IMR-90 (cell line): Measurements from ENCODE around the gene ZNF133. TPM values are rescaled to one million over a fixed set of nuclear protein-coding genes. Genes with fewer than 3 reads are reported as not detected.

Source experiments
- ATAC-seq: fragments of 200-7000 bp; cut with Tn5 transposase; 2 replicates; pipeline ENCODE4 v1.9.1; 2020; ENCODE audit warnings: low read depth, mild to moderate bottlenecking, moderate library complexity
- BruUV-seq: library from RNA; stranded (reverse); fragments of 400-500 nt; replicated peaks from 2 replicates; lab custom pipeline; 2021; lab: Mats Ljungman, UMichigan
- CTCF ChIA-PET: fragments of 300-600 bp; formaldehyde crosslinking; extraction: SDS; loops from one replicate; lab custom pipeline; 2021; ENCODE audit warnings: antibody characterized with exemption; lab: Yijun Ruan, JAX
- POLR2A ChIA-PET: fragments of 300-600 bp; sonication (Branson Sonifier 250); formaldehyde crosslinking; loops from one replicate; lab custom pipeline; 2022; ENCODE audit warnings: antibody characterized with exemption; ENCODE audit not compliant: unreplicated experiment; lab: Charles Lee
- DNase-seq: peaks from one replicate; pipeline ENCODE4 v3.0.0; 2013
- H2AFZ ChIP-seq: replicated peaks from 2 replicates; pipeline ENCODE3; 2013; ENCODE audit warnings: low read length, mild to moderate bottlenecking; ENCODE audit not compliant: poor library complexity
- H2AK5ac ChIP-seq: 2 replicates; pipeline ENCODE4 v1.6.1; 2013; ENCODE audit warnings: low read depth, low read length, inconsistent platforms
- H2AK9ac ChIP-seq: replicated peaks from 2 replicates; pipeline ENCODE3; 2013; ENCODE audit warnings: mild to moderate bottlenecking, low read depth, low read length, moderate library complexity; ENCODE audit not compliant: poor library complexity
- H2BK120ac ChIP-seq: 2 replicates; pipeline ENCODE4 v1.6.1; 2013; ENCODE audit warnings: low read depth, low read length, inconsistent platforms
- H2BK15ac ChIP-seq: 3 replicates; pipeline ENCODE4 v1.6.1; 2013; ENCODE audit warnings: low read depth, low read length, inconsistent platforms
- H2BK20ac ChIP-seq: 2 replicates; pipeline ENCODE4 v1.6.1; 2013; ENCODE audit warnings: low read depth, mild to moderate bottlenecking, inconsistent platforms, low read length, moderate library complexity
- H2BK5ac ChIP-seq: 2 replicates; pipeline ENCODE4 v1.6.1; 2013; ENCODE audit warnings: mild to moderate bottlenecking, low read depth, low read length, inconsistent platforms; ENCODE audit not compliant: poor library complexity, severe bottlenecking
- H3K14ac ChIP-seq: replicated peaks from 2 replicates; pipeline ENCODE4 v1.6.1; 2013; ENCODE audit warnings: low read depth, low read length, inconsistent platforms
- H3K18ac ChIP-seq: 2 replicates; pipeline ENCODE4 v1.6.1; 2013; ENCODE audit warnings: low read depth, low read length, control low read depth
- H3K23ac ChIP-seq: 2 replicates; pipeline ENCODE4 v1.6.1; 2013; ENCODE audit warnings: low read depth, low read length, inconsistent platforms
- H3K27ac ChIP-seq: 2 replicates; pipeline ENCODE4 v1.5.1; 2013; ENCODE audit warnings: mild to moderate bottlenecking, control low read depth, low read length; ENCODE audit not compliant: insufficient read depth
- H3K27me3 ChIP-seq: 2 replicates; pipeline ENCODE4 v1.6.1; 2013; ENCODE audit warnings: low read length; ENCODE audit not compliant: control insufficient read depth, insufficient read depth
- H3K36me3 ChIP-seq: 2 replicates; pipeline ENCODE4 v1.6.1; 2013; ENCODE audit warnings: low read length, mixed read lengths; ENCODE audit not compliant: control insufficient read depth, insufficient read depth
- H3K4ac ChIP-seq: 2 replicates; pipeline ENCODE4 v1.6.1; 2013; ENCODE audit warnings: low read depth, low read length, inconsistent platforms
- H3K4me1 ChIP-seq: 2 replicates; pipeline ENCODE4 v1.6.1; 2013; ENCODE audit warnings: low read length, mixed read lengths; ENCODE audit not compliant: control insufficient read depth, insufficient read depth
- H3K4me2 ChIP-seq: 2 replicates; pipeline ENCODE4 v1.6.1; 2013; ENCODE audit warnings: low read depth, mild to moderate bottlenecking, control low read depth, low read length, moderate library complexity
- H3K4me3 ChIP-seq: 2 replicates; pipeline ENCODE4 v1.5.1; 2013; ENCODE audit warnings: low read depth, mild to moderate bottlenecking, control low read depth, low read length, moderate library complexity; ENCODE audit not compliant: insufficient read depth
- H3K56ac ChIP-seq: 2 replicates; pipeline ENCODE4 v1.6.1; 2013; ENCODE audit warnings: low read length, inconsistent platforms; ENCODE audit not compliant: insufficient read depth; ENCODE audit errors: extremely low read depth
- H3K79me1 ChIP-seq, 2 experiments: 2 replicates each; pipeline ENCODE4 v1.6.1; 2013; ENCODE audit warnings: low read length in 2 of 2, inconsistent platforms in 1 of 2, low read depth in 1 of 2
- H3K9ac ChIP-seq: 2 replicates; pipeline ENCODE4 v1.6.1; 2013; ENCODE audit warnings: low read depth, low read length, control low read depth
- H3K9me1 ChIP-seq: 2 replicates; pipeline ENCODE4 v1.6.1; 2013; ENCODE audit warnings: low read length, inconsistent platforms; ENCODE audit not compliant: insufficient read depth
- H3K9me3 ChIP-seq: 2 replicates; pipeline ENCODE4 v1.6.1; 2013; ENCODE audit warnings: low read length; ENCODE audit not compliant: control insufficient read depth, insufficient read depth
- H4K20me1 ChIP-seq: 2 replicates; pipeline ENCODE4 v1.6.1; 2013; ENCODE audit warnings: low read length, inconsistent platforms; ENCODE audit not compliant: insufficient read depth
- H4K5ac ChIP-seq: 2 replicates; pipeline ENCODE4 v1.6.1; 2013; ENCODE audit warnings: mild to moderate bottlenecking, low read depth, low read length, control low read depth
- H4K8ac ChIP-seq, 2 experiments: 2 replicates each; pipeline ENCODE4 v1.6.1; 2013; ENCODE audit warnings: low read depth in 2 of 2, low read length in 2 of 2, control low read depth in 1 of 2, inconsistent platforms in 1 of 2
- H4K91ac ChIP-seq: 2 replicates; pipeline ENCODE4 v1.6.1; 2013; ENCODE audit warnings: low read depth, low read length, inconsistent platforms; ENCODE audit not compliant: insufficient read depth
- BHLHE40 ChIP-seq: fragments of 150-350 bp; IDR thresholded peaks from 2 replicates; pipeline ENCODE4 v1.6.1; 2016; ENCODE audit warnings: mild to moderate bottlenecking, low read depth, low read length
- CEBPB ChIP-seq: IDR thresholded peaks from 2 replicates; pipeline ENCODE4 v1.6.1; 2012; ENCODE audit warnings: low read depth, low read length, improper control_type of control experiment
- CHD1 ChIP-seq: IDR thresholded peaks from 2 replicates; pipeline ENCODE4 v1.6.1; 2012; ENCODE audit warnings: low read depth, low read length, improper control_type of control experiment
- CTCF ChIP-seq: conservative IDR thresholded peaks from 2 replicates; pipeline ENCODE4 v1.5.1; 2012; ENCODE audit warnings: mild to moderate bottlenecking, low read depth, low read length, improper control_type of control experiment
- ELK1 ChIP-seq: fragments of 150-350 bp; IDR thresholded peaks from 2 replicates; pipeline ENCODE4 v1.6.1; 2016; ENCODE audit warnings: low read depth, mild to moderate bottlenecking, low read length, moderate library complexity, borderline replicate concordance
- FOS ChIP-seq: fragments of 150-350 bp; IDR thresholded peaks from 2 replicates; pipeline ENCODE4 v1.6.1; 2016; ENCODE audit warnings: low read depth, low read length
- MAFK ChIP-seq: IDR thresholded peaks from 2 replicates; pipeline ENCODE4 v1.6.1; 2012; ENCODE audit warnings: low read depth, low read length, improper control_type of control experiment
- MAZ ChIP-seq: IDR thresholded peaks from 2 replicates; pipeline ENCODE4 v1.6.1; 2012; ENCODE audit warnings: low read depth, mild to moderate bottlenecking, low read length, improper control_type of control experiment, moderate library complexity, borderline replicate concordance
- MXI1 ChIP-seq: IDR thresholded peaks from 2 replicates; pipeline ENCODE4 v1.6.1; 2012; ENCODE audit warnings: low read depth, mild to moderate bottlenecking, low read length, moderate library complexity, borderline replicate concordance
- NFE2L2 ChIP-seq: fragments of 150-350 bp; IDR thresholded peaks from 2 replicates; pipeline ENCODE4 v1.6.1; 2016; ENCODE audit warnings: low read depth, mild to moderate bottlenecking, low read length
- POLR2A ChIP-seq: IDR thresholded peaks from 2 replicates; pipeline ENCODE4 v1.6.1; 2012; ENCODE audit warnings: mild to moderate bottlenecking, low read depth, low read length
- RAD21 ChIP-seq: IDR thresholded peaks from 2 replicates; pipeline ENCODE4 v1.6.1; 2012; ENCODE audit warnings: low read length, improper control_type of control experiment
- RCOR1 ChIP-seq: IDR thresholded peaks from 2 replicates; pipeline ENCODE4 v1.6.1; 2012; ENCODE audit warnings: mild to moderate bottlenecking, low read length, improper control_type of control experiment; ENCODE audit not compliant: insufficient replicate concordance
- RFX5 ChIP-seq: IDR thresholded peaks from 2 replicates; pipeline ENCODE4 v1.8.0; 2012; ENCODE audit warnings: low read depth, mild to moderate bottlenecking, low read length, moderate library complexity
- SMC3 ChIP-seq: fragments of 150-350 bp; IDR thresholded peaks from 2 replicates; pipeline ENCODE4 v1.6.1; 2016; ENCODE audit warnings: low read depth, mild to moderate bottlenecking, antibody characterized with exemption, low read length, moderate library complexity
- WGBS, 2 experiments: methylation state at CpG; one replicate each; pipeline versions ENCODE4 v1.1.5 to v1.1.7; 2013; ENCODE audit warnings: missing lambda C conversion rate in 2 of 2; ENCODE audit not compliant: insufficient read length in 1 of 2; ENCODE audit errors: extremely low coverage in 2 of 2; 5-methylcytosine and 5-hydroxymethylcytosine counted together
- dilution Hi-C: fragments of 300-500 bp; cut with HindIII; formaldehyde crosslinking; loops from one replicate; pipeline ENCODE4 v1.14.3; 2018; ENCODE audit warnings: low sequenced_read_pairs; ENCODE audit not compliant: unreplicated experiment
- in situ Hi-C: fragments of 300-500 bp; cut with MboI; formaldehyde crosslinking; loops from 3 replicates; pipeline ENCODE4 v1.14.3; 2019; ENCODE audit warnings: low sequenced_read_pairs, inconsistent platforms, mixed read lengths
- intact Hi-C: fragments of 100-400 bp; cut with micrococcal nuclease; formaldehyde crosslinking; loops from 2 replicates; pipeline ENCODE4 v1.10.0; 2022
- polyA plus RNA-seq, 3 experiments: library from polyadenylated mRNA; depleted of rRNA; stranded (reverse); fragments of >200 nt; gene quantifications; 2 replicates each; pipeline ENCODE4 v1.2.3, GENCODE V29; 2012; ENCODE audit warnings: low replicate concordance in 1 of 3
- total RNA-seq: library from RNA; depleted of rRNA; stranded (reverse); fragments of >200 nt; gene quantifications from 2 replicates; pipeline ENCODE4 v1.2.3, GENCODE V29; 2012
- TF ChIP-seq, protein P1 (sequence below): fragments of 150-350 bp; IDR thresholded peaks from 2 replicates; pipeline ENCODE4 v1.6.1; 2017; ENCODE audit warnings: mild to moderate bottlenecking, antibody characterized with exemption, low read length, low read depth

The ZNF133 gene
- total and polyA plus RNA-seq, 2 of the 4 experiments (the other 2 are of a cell fraction): 18.3 to 33.5 TPM

DNA sequence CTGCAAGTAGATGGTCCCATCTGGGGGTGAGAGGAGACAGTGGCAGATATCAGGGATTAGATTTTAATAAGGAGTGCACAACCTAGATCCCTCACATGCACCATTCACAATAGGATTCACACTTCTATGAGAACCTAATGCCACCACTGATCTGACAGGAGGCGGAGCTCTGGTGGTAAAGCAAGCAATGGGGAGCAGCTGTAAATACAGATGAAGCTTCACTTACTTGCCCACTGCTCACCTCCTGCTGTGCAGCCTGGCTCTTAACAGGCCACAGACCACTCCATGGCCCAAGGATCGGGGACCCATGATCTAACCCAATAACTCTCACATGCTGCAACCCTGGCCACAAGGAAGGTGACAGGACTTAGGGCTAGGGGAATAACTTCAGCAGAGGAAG, 75.4 kb downstream of the ZNF133 start:
- Histone ChIP-seq H3K4me2 (no peak overlapping the region), H4K20me1 (no peaks in the 10 kb centered on the region), H2BK20ac (no peak overlapping the region), H4K8ac (no peak overlapping the region), H3K4me3 (no peak overlapping the region), H2AK9ac (no peak overlapping the region), H2AK5ac (no peak overlapping the region), H3K27ac (no peak overlapping the region), H4K91ac (no peak overlapping the region), H3K14ac (no peak overlapping the region), H3K56ac (no peak overlapping the region), H3K36me3 (no peaks in the 10 kb centered on the region), H3K9me3 (no peaks in the 10 kb centered on the region), H2BK5ac (no peak overlapping the region), H2AFZ (no peak overlapping the region), H3K23ac (no peak overlapping the region), H3K9me1 (no peaks in the 10 kb centered on the region), H2BK120ac (no peak overlapping the region), H3K4me1 (no peaks in the 10 kb centered on the region), H3K27me3 (no peaks in the 10 kb centered on the region; the same call in 1 of the 2 replicates), H3K9ac (no peak overlapping the region), H3K79me1 (no peaks in the 10 kb centered on the region), H3K4ac (no peak overlapping the region), H4K5ac (no peak overlapping the region), H2BK15ac (no peak overlapping the region), H3K18ac (no peak overlapping the region)
- dilution Hi-C loops (no loop called here), intact Hi-C loops (no loop called here), in situ Hi-C loops (no loop called here)
- no peak for ATAC-seq
- CTCF ChIA-PET: no interaction called here
- DNase-seq: no peak
- BruUV-seq: no TSS peak
- no CpG with 5 or more reads among the region's 2 CpGs for WGBS, 2 experiments
- no peak for TF ChIP-seq RCOR1
- TF ChIP-seq CTCF: no peak
- no peak for TF ChIP-seq ELK1
- TF ChIP-seq, protein P1, sequence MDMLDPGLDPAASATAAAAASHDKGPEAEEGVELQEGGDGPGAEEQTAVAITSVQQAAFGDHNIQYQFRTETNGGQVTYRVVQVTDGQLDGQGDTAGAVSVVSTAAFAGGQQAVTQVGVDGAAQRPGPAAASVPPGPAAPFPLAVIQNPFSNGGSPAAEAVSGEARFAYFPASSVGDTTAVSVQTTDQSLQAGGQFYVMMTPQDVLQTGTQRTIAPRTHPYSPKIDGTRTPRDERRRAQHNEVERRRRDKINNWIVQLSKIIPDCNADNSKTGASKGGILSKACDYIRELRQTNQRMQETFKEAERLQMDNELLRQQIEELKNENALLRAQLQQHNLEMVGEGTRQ: no peak
- no peak for TF ChIP-seq MAFK
- no peak for TF ChIP-seq RAD21
- TF ChIP-seq MXI1: no peak
- TF ChIP-seq MAZ: no peak
- no peak for TF ChIP-seq RFX5
- TF ChIP-seq SMC3: no peak
- no peak for TF ChIP-seq CEBPB
- TF ChIP-seq FOS: no peak
- TF ChIP-seq POLR2A: no peak
- no peak for TF ChIP-seq NFE2L2
- TF ChIP-seq CHD1: no peak
- TF ChIP-seq BHLHE40: no peak
- POLR2A ChIA-PET: no interaction called here
